Endothelial cell of umbilical vein (primary cell): ENCODE measurements around the gene DGKB. TPM values are rescaled to one million over a fixed set of nuclear protein-coding genes. Genes with fewer than 3 reads are reported as not detected.

Experiments used
- BruUV-seq: library from RNA; stranded (reverse); fragments of 400-500 nt; replicated peaks from 2 replicates; lab custom pipeline; 2021; lab: Mats Ljungman, UMichigan
- CTCF ChIA-PET: fragments of 300-600, 350-600 bp; sonication (Branson Sonifier 250); formaldehyde crosslinking; loops from one replicate; lab custom pipeline; 2021; ENCODE audit warnings: antibody characterized with exemption, inconsistent platforms; lab: Charles Lee
- POLR2A ChIA-PET: fragments of 300-600, 350-600 bp; sonication (Branson Sonifier 250); formaldehyde crosslinking; loops from one replicate; lab custom pipeline; 2021; ENCODE audit warnings: antibody characterized with exemption, inconsistent platforms; lab: Charles Lee
- DNase-seq: peaks from one replicate; pipeline ENCODE4 v3.0.0-alpha.2; 2011; ENCODE audit warnings: low read depth, low spot score
- FAIRE-seq: peaks from 2 replicates; lab custom pipeline; 2011; peaks lifted over from hg19 to GRCh38; lab: Jason Lieb, UNC
- H2AFZ ChIP-seq: 2 replicates; pipeline ENCODE4 v1.6.0; 2012; ENCODE audit warnings: low read depth, low read length, control low read depth, inconsistent platforms
- H3K27ac ChIP-seq: 2 replicates; pipeline ENCODE4 v1.5.1; 2011; ENCODE audit warnings: low read depth, mild to moderate bottlenecking, control low read depth, low read length, moderate library complexity; ENCODE audit not compliant: insufficient read depth
- H3K27me3 ChIP-seq, 2 experiments: 2 replicates each; pipeline versions ENCODE4 v1.6.0 to v1.6.1; 2011; ENCODE audit warnings: low read length in 2 of 2, mixed read lengths in 1 of 2; ENCODE audit not compliant: control insufficient read depth in 2 of 2, insufficient read depth in 2 of 2
- H3K36me3 ChIP-seq, 2 experiments: 2 replicates in 1 of 2; 3 replicates in 1 of 2; pipeline ENCODE4 v1.5.1; 2011; ENCODE audit warnings: low read length in 2 of 2, mild to moderate bottlenecking in 1 of 2, moderate library complexity in 1 of 2; ENCODE audit not compliant: control insufficient read depth in 2 of 2, insufficient read depth in 2 of 2; ENCODE audit errors: extremely low read depth in 1 of 2
- H3K4me1 ChIP-seq: 3 replicates; pipeline ENCODE4 v1.5.1; 2011; ENCODE audit warnings: mild to moderate bottlenecking, low read length; ENCODE audit not compliant: control insufficient read depth, insufficient read depth; ENCODE audit errors: extremely low read depth
- H3K4me2 ChIP-seq: 2 replicates; pipeline ENCODE4 v1.6.1; 2011; ENCODE audit warnings: low read length, control low read depth, mixed read lengths; ENCODE audit not compliant: insufficient read depth
- H3K4me3 ChIP-seq, 3 experiments: fragments of 200-600 bp in 1 of 3; sonication (generic), shearing (Covaris generic) in 1 of 3; replicated peaks in 1 of 3; 2 replicates each; pipeline ENCODE4 v1.5.1; 2011 to 2016; ENCODE audit warnings: control low read depth in 3 of 3, low read length in 3 of 3, mild to moderate bottlenecking in 2 of 3, inconsistent platforms in 1 of 3, low read depth in 1 of 3, moderate library complexity in 1 of 3; ENCODE audit not compliant: insufficient read depth in 1 of 3
- H3K79me2 ChIP-seq: 2 replicates; pipeline ENCODE4 v1.6.0; 2012; ENCODE audit warnings: low read length, inconsistent platforms; ENCODE audit not compliant: control insufficient read depth, insufficient read depth
- H3K9ac ChIP-seq: replicated peaks from 2 replicates; pipeline ENCODE3; 2011; ENCODE audit warnings: low read length, control low read depth; ENCODE audit not compliant: insufficient read depth; ENCODE audit errors: extremely low read depth
- H3K9me1 ChIP-seq: replicated peaks from 3 replicates; pipeline ENCODE4 v1.6.0; 2011; ENCODE audit warnings: mild to moderate bottlenecking, low read length; ENCODE audit not compliant: control insufficient read depth, insufficient read depth; ENCODE audit errors: extremely low read depth
- H3K9me3 ChIP-seq: replicated peaks from 2 replicates; pipeline ENCODE4 v1.5.1; 2012; ENCODE audit warnings: low read length, inconsistent platforms; ENCODE audit not compliant: control insufficient read depth, insufficient read depth
- H4K20me1 ChIP-seq: replicated peaks from 2 replicates; pipeline ENCODE3; 2011; ENCODE audit warnings: mild to moderate bottlenecking, low read length; ENCODE audit not compliant: control insufficient read depth, insufficient read depth; ENCODE audit errors: extremely low read depth
- CTCF ChIP-seq, 2 donors: IDR thresholded peaks; 1 replicate in 1 of 2; 2 replicates in 1 of 2; pipeline ENCODE4 v1.5.1; 2011; ENCODE audit warnings: low read length in 2 of 2, mild to moderate bottlenecking in 2 of 2, moderate library complexity in 2 of 2, control low read depth in 1 of 2, inconsistent platforms in 1 of 2, low read depth in 1 of 2; ENCODE audit not compliant: insufficient read depth in 1 of 2; ENCODE audit errors: extremely low read depth in 1 of 2
- EZH2 ChIP-seq: IDR thresholded peaks from 2 replicates; pipeline ENCODE4 v1.6.1; 2012; ENCODE audit warnings: borderline replicate concordance, low read depth, mild to moderate bottlenecking, moderate library complexity, low read length, inconsistent platforms; ENCODE audit not compliant: severe bottlenecking
- FOS ChIP-seq: IDR thresholded peaks from 2 replicates; pipeline ENCODE4 v1.6.1; 2011; ENCODE audit warnings: mild to moderate bottlenecking, low read length, moderate library complexity, borderline replicate concordance; ENCODE audit not compliant: insufficient read depth
- GATA2 ChIP-seq: IDR thresholded peaks from 2 replicates; pipeline ENCODE4 v1.7.0; 2011; ENCODE audit warnings: low read depth, mild to moderate bottlenecking, moderate library complexity, mixed read lengths, low read length; ENCODE audit not compliant: insufficient read length, insufficient read depth
- JUN ChIP-seq: IDR thresholded peaks from 2 replicates; pipeline ENCODE4 v1.6.1; 2011; ENCODE audit warnings: borderline replicate concordance, low read depth; ENCODE audit not compliant: insufficient read length, insufficient read depth
- MAX ChIP-seq: IDR thresholded peaks from 2 replicates; pipeline ENCODE4 v1.6.1; 2011; ENCODE audit not compliant: insufficient read depth, insufficient read length
- MYC ChIP-seq: IDR thresholded peaks from one replicate; pipeline ENCODE4 v1.6.1; 2011; ENCODE audit warnings: mild to moderate bottlenecking, low read depth, low read length
- POLR2A ChIP-seq: IDR thresholded peaks from 2 replicates; pipeline ENCODE4 v1.6.1; 2012; ENCODE audit warnings: low read depth, mild to moderate bottlenecking, control low read depth, low read length
- POLR2AphosphoS5 ChIP-seq: IDR thresholded peaks from 2 replicates; pipeline ENCODE4 v1.6.1; 2012; ENCODE audit warnings: low read depth, mild to moderate bottlenecking, control low read depth, low read length, moderate library complexity; ENCODE audit not compliant: insufficient read depth
- dilution Hi-C: fragments of 300-500 bp; cut with MboI; formaldehyde crosslinking; loops from one replicate; pipeline ENCODE4 v1.15.0; 2019; ENCODE audit warnings: low sequenced_read_pairs; ENCODE audit not compliant: extremely low pct_ligation_motif_present
- intact Hi-C: fragments of 100-400 bp; cut with micrococcal nuclease; formaldehyde crosslinking; loops from one replicate; pipeline ENCODE4 v1.10.0; 2022
- polyA plus RNA-seq, 4 experiments: library from polyadenylated mRNA; depleted of rRNA in 3 of 4; stranded (reverse) in 3 of 4; unstranded in 1 of 4; fragments of >200 nt; gene quantifications; 2 replicates each; pipeline versions ENCODE4 v1.2.1 to v1.2.3, GENCODE V29; 2011 to 2012; ENCODE audit warnings: missing spikeins in 1 of 4
- total RNA-seq: library from RNA; stranded (reverse); gene quantifications from 2 replicates; pipeline ENCODE4 v1.2.3, GENCODE V29; 2021

The DGKB gene
- total and polyA plus RNA-seq, 2 donors (not counting 3 experiments of a cell fraction or from before 2014, with no cell fraction given), result not detected

GRCh38 chr7:14375998-14376397 is 526.6 kb downstream of the DGKB start:
- TF ChIP-seq MAX (no peak), MYC (no peak), POLR2AphosphoS5 (no peak), EZH2 (no peak), CTCF (IDR thresholded peaks at IDR 0.05; ENCODE audit: extremely low read depth in 1 of 2, insufficient read depth in 1 of 2, low read depth in 1 of 2, low read length in 2 of 2) (no peak), JUN (no peak), GATA2 (no peak), FOS (no peak), POLR2A (no peak)
- Histone ChIP-seq H4K20me1 (no peaks in the 10 kb centered on the region), H3K4me3 (no peak overlapping the region), H2AFZ (no peak overlapping the region), H3K79me2 (no peaks in the 10 kb centered on the region), H3K36me3 (no peaks in the 10 kb centered on the region), H3K9ac (no peak overlapping the region), H3K4me1 (no peaks in the 10 kb centered on the region), H3K27me3 (no peaks in the 10 kb centered on the region), H3K9me1 (no peaks in the 10 kb centered on the region), H3K27ac (no peak overlapping the region), H3K4me2 (no peak overlapping the region), H3K9me3 (no peaks in the 10 kb centered on the region)
- no TSS peak for BruUV-seq
- FAIRE-seq (no peak), DNase-seq (no peak)
- dilution Hi-C loops, result no loop called here
- CTCF ChIA-PET, result no interaction called here
- intact Hi-C loops, result no loop called here
- POLR2A ChIA-PET, result no interaction called here
